ENCODE results near the gene ERC2.
A peak's percentile ranks its signal among the peaks of the same experiment; 100 is the strongest.

Gene ERC2

DNA sequence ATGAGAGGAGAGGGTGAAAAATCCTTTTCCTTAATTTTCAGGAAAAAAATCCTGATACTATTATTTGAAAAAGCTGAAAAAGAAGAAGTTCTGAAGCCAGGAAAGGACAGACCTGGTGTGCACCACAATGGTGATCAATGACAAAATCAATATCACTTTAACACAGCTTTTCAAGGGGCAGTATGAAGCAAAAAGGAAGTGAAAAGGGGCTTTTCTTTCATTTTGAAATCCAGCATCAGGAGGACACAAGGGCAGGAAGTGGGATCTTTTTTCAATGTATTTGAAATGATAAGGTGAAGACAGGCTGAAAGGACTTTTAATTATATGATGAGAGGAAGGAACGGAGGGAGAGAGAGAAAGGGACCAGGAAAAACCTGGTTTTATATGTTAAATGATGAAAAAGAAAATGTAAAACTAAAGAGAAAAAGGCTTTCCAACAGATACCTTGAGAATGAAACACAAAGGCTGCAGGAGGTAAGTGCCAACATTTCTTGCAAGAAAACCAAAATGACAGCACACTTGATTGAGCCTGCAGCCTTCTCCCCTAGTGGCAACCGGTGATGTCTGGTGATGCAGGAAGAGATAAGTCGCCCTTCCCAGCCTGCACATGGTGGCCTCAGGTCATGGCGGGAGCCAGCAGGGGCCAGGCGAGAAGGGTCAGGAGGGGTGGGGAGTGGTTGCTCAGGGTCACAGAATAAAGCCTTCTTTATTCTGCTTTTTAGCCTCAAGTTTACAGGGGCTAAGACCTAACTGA, 744.4 kb downstream of the ERC2 start:
- DNase-seq: no peak

DNA sequence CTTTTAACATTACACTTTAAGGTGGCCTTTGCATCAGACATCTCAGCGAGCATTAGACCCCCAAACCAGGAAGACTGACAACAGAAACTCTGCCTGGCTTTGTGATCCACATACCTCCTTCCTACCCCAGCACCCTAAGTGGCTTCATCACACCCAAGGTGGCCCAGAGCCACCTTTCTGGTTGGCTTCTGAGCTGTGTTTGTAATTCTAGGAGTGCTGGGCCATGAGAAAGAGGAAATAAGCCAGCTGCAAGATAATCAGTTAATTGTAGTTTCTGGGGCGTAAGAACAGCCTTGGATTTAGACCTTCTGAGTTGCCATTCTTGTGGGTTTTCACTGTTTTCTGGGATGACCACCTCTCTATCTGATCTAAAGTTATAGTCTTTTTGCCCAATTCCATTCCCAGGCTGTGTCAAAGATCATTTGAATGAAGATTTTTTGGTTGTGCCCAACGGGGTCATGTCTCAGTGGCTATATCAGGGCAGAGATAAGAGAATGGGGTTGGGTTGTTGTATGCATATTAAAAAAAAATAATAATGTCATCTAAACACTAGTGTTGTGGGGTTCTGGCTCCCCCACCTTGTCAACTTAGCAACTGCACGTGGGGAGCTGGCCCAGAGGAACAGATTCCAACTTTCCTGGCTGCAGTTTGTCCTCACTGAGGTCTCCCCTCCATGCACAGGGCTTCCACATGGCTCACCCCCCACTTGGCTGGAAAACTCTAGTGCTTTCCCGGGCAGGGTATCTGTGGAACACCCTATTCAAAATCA, 746.4 kb downstream of the ERC2 start:
- DNase-seq: peak in 1 of 2 experiments; percentile 16

DNA sequence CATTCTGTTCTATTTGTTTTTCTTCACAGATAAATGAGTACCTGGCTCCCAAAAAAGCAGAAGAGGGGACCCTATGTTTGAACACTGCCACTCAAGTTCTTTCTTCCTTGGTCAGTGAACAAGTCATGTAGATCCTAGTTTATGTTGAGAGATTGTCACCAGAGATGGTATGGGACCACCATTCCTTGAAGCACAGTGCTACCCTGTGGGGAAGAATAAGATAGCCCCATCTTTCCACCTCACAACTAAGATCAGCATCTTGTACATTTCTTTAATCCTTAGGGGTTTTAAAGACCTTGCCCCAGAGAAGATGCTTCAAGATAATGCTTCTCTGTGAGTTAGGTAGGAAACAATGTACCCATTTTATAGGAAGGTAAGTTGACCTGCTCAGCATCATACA, 747.7 kb downstream of the ERC2 start:
- DNase-seq: peak in 1 of 2 experiments; percentile 2

DNA sequence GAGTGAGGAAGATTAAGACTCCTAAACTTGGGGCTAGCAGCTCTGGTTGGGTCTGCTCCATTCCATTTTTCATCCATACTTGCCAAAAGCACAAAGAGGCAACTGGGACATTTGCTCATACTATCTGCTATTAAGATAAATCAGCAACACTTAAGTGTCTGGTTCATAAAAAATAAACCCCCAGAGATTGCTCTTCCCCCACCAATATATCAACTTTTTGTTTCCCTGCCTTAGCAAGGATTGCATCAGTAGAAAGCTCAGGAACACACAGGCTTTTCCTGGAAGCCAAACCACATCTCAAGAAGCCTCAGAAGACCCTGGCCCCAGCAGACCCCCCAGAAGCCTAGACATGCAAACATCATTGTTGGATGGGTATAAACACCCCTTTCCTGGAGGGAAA, 748.8 kb downstream of the ERC2 start:
- DNase-seq: no peak

DNA sequence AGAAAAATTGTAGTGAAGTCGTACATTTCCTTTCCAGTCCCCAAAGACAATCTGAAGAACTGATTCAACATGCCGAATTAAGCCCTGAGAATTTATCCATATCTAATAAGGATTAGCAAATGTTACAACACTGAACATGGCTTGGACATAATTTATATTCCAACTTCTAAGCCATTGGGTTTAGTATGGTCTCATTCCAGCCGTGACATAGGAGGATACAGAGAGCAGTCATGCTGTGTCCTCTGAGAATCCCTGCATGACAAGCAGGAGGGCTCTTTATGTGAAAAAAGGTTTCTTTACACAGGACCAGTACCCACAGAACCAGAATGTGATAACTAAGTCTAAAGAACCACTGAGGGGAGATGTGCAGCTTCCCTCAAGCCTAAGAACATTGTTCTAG, 749.3 kb downstream of the ERC2 start:
- no peak for DNase-seq

DNA sequence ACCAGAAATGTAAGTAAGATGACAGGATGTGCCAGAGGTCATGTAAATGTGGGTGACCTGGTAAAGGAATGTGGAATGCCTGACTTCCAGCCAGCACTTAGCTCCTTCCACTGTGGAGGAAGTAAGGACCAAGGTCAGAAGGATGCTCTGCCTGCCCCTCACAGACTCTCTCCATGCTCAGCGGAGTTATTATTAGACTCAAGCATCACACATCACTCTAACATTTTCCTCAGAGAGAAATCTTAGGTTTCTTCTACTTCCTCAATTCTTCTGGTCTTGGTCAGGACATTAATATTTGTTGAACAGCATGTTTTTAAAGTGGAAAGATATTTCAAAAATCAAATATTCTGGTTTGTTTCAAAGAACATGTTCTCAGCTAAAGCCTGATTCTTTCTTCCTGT, 749.7 kb downstream of the ERC2 start:
- DNase-seq: no peak

DNA sequence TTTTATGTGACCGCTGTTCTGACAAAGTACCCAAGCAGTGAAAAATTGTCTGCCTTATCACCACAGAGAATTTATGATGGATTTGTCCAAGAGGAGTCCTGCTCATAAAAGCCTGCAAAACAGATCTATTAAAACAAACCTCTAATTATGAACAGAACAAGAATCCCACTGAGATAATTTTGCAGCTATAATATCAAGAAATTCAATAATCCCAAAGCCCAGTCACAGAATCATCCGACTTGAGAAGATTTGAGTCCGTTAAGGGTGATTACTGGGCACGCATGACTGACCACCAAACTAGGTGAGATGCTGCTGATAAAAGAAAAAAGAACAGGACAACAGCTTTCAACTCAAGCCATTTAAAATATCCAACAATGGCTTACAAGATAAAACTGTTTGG, 750.2 kb downstream of the ERC2 start:
- no peak for DNase-seq

DNA sequence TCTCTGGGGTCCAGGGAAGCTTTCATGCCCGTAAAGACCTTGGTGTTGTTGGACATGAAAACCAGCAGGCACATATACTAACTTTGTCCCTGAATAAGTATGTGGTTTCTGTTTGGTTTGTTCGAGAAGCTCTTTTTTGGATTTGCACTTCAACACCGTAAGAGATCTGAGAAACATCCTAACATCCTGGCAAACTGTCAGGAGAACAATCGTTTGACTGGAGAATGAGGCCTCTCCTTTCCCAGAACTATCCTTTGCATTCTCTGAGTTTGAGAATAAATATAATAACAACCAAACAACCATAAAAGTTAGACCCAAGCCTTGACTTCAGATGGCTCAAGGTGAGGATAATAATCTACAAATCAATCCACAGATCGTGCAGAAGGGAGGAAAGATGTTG, 750.8 kb downstream of the ERC2 start:
- DNase-seq: no peak

DNA sequence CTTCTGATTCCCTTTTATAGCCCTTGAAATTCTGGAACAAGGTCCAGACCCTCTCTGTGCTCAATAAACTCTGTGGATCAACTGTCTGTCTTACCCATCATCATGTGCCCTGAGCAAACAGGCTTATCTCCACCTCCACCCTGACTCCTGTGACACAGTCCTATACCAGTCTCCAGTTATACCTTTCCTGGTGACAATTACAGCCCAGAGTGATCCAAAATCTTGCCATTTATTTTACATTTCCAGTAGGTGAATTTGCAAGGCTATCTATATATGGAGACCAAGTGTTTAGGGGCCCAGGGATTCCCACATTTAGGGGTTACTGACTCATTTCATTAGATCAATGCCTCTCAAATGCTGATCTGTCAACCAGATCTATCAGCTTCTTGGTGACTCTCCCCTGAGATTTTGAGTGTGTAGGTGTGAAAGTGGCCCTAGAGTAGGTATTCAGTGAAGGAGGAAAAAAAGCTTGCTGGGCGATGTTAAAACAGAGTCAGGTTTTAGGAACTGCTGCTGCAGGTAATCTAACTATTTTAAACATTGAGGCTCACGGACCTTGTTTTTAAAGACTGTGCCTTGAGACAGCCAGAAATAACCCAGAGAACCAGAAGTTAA, 751.5 kb downstream of the ERC2 start:
- no peak for DNase-seq

DNA sequence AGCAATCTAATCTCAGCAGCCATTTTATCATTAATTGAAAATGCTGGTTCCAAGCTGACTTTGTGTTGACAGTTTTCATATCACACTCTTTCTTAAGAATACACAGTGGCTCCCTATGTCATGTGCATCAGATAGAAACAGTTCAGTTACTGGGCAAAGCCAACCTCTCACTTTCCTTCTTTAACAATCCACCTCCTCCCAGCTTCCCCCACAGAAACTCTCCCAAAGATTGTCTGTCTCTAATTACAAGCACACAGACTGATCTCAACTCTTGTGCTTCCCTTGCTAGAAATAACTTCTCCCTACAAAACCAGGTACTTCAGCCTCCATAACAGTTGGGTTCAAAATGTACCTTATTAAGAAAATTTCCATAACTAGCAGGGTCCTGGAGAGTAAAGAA, 752.2 kb downstream of the ERC2 start:
- DNase-seq: no peak

DNA sequence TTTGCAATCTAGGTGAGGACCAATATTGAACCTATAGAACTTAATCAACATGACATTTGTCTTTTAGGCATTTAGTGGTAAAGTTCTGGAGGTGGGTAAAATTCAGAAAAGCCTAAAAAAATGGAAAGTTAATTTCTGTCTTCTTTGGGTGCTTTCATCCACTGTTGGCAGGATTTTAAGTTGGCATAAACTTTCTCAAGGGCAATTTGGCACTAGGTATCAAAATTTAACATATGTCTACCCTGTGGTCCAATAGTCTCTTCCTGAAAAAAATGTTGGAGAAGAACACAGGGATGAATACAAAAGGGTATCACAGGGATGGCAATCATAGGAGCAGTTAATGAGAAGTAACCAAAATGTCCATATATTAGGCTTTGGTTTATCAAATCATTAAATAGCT, 754.2 kb downstream of the ERC2 start:
- DNase-seq: no peak

DNA sequence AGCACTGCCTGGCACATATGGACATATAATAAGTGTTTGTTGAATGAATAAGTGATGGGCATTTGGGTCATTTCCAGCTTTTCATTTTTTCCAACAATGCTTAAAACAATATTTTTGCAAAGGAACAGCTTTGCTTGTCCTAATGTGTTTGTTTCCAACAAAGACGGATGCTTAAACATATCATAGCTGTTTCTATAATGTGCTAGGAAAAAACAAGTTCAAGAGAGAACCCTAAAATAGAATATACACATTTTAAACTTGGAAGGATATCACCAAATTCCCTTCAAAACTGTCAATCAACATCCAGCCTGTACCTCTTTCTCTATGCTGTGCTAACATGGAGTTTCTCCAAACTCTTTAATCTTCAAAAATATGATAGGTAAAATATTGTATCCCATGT, 756.6 kb downstream of the ERC2 start:
- no peak for DNase-seq

DNA sequence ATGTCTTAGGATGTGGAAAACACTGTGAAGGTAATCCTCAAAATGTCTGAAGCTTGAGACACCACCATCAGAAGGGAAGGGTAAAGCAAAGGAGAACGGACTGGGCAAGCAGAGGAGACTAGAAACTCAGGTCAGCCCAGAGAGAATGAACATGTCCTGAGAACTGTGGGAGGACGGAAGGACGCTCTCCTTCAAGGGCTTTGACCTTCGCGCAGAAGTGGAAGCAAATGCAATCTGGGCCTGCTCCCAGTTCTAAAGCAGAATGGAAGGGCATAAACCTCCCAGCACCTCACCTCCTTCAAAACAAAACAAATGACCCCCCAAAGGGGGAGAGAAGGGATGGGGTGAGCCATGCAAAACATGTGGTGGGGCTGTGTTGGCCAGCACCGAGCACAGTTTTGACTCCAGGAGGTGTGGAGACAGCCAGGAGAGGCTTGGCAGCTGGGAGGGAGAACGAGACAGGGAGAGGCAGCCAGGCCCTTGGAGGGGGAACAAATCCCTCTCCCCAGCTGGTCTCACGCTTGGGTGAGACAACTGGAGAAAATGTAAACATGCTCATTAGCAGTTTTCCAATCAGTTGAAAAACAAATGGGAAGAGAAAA, 758.8 kb downstream of the ERC2 start:
- DNase-seq: no peak

DNA sequence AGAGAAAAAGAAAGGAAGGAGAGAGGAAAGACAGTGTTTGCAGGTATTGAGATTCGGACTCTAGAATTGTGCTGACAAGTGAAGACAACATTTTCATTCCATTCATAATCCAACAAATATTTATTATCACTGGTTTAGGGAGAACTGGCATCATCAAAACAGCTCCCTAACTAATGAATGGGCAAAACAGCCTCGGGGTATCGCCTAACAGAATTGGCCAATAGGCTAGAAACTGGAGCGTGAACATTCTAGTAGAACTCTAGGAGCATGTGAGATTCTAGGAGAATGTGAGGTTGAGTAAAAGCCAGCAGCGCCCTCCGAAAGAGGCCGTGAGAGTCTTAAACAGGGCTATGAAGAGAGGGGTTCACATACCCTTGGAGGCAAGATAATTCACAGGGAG, 759.3 kb downstream of the ERC2 start:
- no peak for DNase-seq

DNA sequence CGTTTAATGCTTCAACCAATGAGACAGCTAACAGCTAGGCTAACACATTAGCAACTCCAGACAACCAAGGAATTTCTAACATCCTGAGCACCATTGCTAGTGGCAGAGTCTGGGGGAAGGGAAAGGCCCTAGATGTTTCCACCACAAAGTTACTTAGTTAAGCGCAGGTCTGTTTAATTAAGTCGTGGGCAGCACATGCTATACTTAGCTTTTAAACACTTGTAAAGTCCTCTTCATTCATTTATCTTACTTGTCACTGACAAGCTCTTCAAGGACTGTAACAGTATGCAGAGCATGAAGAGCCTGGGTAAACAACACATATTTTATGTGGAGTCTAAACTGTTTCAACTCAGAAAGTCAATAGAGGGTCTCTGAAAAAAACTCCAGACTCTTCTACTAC, 760.0 kb downstream of the ERC2 start:
- no peak for DNase-seq

DNA sequence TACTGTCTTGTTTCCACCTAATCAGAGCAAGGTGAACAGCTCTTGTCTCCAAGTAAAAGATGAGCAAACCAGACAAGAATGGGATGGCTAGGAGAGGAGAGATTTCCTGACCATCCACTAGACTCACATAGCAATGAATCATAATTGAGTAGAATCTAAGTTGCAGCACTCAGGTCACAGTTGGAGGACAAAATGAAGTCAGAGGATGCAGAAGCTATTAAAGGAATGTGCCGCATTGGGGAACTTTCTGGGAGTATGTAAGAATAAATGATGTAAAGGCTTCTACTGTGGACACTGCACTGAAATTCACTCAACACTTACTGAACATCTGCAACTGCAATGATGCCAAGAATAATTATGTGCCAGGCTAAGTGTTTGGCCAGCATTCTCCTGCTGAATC, 763.7 kb downstream of the ERC2 start:
- DNase-seq: no peak

DNA sequence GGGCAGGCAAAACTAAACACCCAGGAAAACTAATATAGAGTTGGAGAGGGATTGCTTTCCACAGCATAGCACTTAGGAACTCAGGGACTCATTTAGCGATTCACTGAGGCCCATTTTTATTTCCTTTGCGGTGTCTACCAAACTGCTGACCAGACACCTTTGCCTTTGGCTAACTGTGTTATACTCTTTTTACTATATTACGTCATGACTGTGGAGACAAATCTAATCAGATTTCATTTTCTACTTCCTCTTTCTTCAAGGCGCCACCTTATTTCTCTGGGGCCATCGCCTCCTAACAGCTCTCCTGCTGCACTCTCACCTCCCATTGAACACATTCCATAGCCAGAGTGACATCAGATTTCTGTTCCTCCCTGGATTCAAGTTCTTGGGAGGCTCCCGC, 765.4 kb downstream of the ERC2 start:
- DNase-seq: no peak

DNA sequence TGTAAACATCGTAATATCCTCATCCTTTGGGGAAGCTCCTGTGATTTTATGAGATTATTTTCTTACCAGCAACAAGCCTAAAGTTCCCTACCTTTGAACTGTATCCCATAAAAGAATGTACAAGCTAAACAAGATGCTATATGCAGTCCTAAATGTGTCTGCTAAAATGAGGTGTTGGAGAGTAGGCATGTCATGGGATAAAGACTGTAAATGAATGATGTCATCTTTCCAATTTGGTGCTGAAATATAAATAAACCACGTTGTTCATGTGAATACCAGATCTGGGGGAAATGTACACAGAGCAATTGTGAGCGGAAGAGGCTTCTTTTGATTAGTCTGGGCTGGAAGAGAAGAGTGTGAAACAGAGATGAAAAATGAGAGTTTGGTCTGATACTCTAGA, 766.3 kb downstream of the ERC2 start:
- DNase-seq: no peak

DNA sequence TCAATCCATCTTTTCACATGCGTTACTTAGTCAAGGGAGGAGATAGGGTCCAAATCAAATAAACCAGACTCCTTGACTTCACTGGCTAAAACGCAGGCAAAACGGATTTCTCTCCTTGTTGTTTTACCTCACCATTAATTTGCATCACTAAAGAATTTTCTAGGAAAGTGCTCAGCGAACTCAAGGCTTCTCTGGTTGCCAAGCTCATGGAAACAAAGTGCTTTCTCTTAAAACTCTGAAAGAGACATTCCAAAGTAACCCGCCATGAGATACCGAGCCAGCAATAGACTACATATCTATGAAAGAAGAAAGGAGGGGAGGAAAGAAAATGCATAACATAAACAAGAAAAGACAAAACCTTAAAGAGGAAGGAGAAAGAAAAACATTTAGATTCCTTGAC, 769.4 kb downstream of the ERC2 start:
- no peak for DNase-seq

DNA sequence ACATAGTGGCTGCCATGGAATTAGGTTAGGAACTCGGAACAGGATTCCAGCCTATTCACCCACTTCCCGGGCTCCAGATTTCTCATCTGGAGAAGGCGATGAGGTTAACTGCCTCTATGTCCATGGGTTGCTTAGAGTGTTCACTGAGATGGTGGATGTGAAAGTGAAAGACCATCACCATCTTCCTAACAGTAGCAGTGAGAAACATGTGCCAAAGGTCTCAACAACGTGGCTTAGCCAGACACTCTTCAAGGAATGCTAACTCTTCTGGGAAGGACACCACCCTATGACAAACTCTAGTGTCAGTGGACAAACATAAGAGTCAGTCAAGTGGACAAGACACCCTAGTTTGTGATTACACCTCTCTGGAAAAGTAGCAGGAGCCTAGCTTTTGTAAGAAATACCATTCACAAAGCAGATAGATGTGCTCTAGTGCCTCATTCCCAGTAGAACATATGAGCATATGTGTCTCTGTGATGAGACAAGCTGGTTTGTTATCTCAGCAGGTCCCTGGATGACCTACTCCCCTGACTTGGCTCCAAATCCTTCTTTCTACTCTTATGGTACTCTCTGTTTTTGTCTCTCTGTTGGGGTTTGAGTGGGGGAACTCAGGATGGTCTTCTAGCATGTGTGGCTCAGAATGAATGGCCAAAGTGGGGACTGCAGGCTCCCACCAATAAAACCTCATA, 770.9 kb downstream of the ERC2 start:
- DNase-seq: no peak

DNA sequence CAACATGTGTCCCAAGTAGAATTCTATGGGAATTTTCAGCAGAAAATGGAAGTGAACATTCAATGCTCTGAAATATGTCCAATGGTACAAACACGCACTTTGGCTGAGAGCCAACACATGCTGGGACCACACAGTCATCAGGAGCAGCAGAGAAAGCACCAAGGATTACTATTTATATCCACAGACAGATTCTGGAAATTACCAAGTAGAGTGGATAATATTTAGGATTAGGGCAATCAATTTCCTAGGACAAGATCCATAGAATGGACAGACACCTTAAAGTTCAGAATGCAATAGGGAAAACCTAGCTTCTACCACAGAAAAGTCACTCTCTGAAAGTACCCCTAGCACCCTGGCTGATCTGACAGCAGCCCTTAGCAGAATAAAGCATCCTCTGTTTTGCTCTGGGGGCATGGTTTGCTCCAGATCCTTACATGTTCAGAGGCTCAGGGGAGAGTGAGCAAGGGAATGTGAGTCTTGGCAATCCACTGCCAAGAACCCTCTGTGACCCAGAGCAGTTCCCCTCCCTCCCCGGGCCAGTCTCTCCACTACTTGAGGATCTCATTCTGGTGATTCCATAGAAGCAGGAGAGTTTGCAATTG, 775.2 kb downstream of the ERC2 start:
- DNase-seq: no peak

DNA sequence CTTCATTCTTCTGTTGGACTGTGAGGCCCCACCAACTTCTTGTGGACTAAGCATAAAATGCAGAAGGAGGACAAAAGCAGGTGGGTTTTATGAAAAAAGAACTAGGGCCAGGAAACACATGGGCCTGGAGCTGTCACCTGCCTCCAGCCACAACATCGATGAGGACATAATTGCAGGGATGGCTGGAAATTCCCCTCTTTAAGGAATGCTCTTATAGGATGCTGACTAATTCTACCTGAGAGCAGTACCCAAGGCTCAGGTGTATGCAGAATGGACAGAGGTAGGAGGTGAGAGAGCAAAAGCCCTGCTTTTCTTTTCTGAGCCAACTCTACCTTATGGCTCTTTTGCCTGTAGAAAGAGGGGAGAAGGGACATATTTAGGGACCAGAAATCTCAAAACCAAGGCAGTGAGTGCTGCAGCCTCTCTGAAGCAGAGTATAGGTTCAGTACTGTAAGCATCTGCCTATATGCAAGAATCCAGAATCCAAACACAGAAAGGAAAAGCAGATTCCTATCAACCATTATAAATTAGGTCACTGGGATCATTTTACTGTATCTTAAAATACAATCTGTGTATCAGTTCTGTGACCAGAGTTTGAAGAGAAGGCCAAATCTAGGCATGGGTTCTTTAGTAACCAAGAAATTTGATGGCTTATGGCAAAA, 775.8 kb downstream of the ERC2 start:
- no peak for DNase-seq
